Mesendoderm (in vitro differentiated cells): ENCODE data around the gene CHMP4B.

ENCODE experiments used
- DNase-seq: peaks from one replicate; pipeline ENCODE4 v3.0.0; 2013
- H2AK5ac ChIP-seq: 2 replicates; pipeline ENCODE4 v1.6.1; 2013; ENCODE audit warnings: low read length, inconsistent platforms
- H2BK120ac ChIP-seq: 2 replicates; pipeline ENCODE4 v1.6.1; 2013; ENCODE audit warnings: low read depth, mild to moderate bottlenecking, low read length, moderate library complexity, mixed read lengths
- H2BK15ac ChIP-seq: replicated peaks from 2 replicates; pipeline ENCODE4 v1.6.1; 2013; ENCODE audit warnings: low read depth, mild to moderate bottlenecking, moderate library complexity
- H2BK5ac ChIP-seq: 2 replicates; pipeline ENCODE4 v1.6.1; 2013; ENCODE audit warnings: low read length, inconsistent platforms
- H3K18ac ChIP-seq: 2 replicates; pipeline ENCODE4 v1.6.1; 2013; ENCODE audit warnings: mild to moderate bottlenecking, low read length, mixed read lengths
- H3K23ac ChIP-seq: one replicate; pipeline ENCODE4 v1.6.1; 2013; ENCODE audit warnings: low read length
- H3K27ac ChIP-seq: 2 replicates; pipeline ENCODE4 v1.5.1; 2013; ENCODE audit warnings: low read depth, mild to moderate bottlenecking, inconsistent platforms, low read length, moderate library complexity
- H3K27me3 ChIP-seq: 2 replicates; pipeline ENCODE4 v1.6.1; 2013; ENCODE audit warnings: low read length, control low read depth, mild to moderate bottlenecking, inconsistent platforms; ENCODE audit not compliant: insufficient read depth, poor library complexity
- H3K36me3 ChIP-seq: 2 replicates; pipeline ENCODE4 v1.6.1; 2013; ENCODE audit warnings: low read length, inconsistent platforms; ENCODE audit not compliant: control insufficient read depth, insufficient read depth
- H3K4ac ChIP-seq: one replicate; pipeline ENCODE4 v1.6.1; 2013; ENCODE audit warnings: low read depth, mild to moderate bottlenecking, low read length, moderate library complexity
- H3K4me1 ChIP-seq: 2 replicates; pipeline ENCODE4 v1.6.1; 2013; ENCODE audit warnings: low read depth, low read length, inconsistent platforms; ENCODE audit not compliant: control insufficient read depth
- H3K4me2 ChIP-seq: 2 replicates; pipeline ENCODE4 v1.6.1; 2013; ENCODE audit warnings: low read length
- H3K4me3 ChIP-seq: 2 replicates; pipeline ENCODE4 v1.5.1; 2013; ENCODE audit warnings: mild to moderate bottlenecking, low read length
- H3K56ac ChIP-seq: one replicate; pipeline ENCODE4 v1.6.1; 2013; ENCODE audit warnings: low read length
- H3K79me1 ChIP-seq: 2 replicates; pipeline ENCODE4 v1.6.1; 2013; ENCODE audit warnings: low read length, inconsistent platforms
- H3K79me2 ChIP-seq: 2 replicates; pipeline ENCODE4 v1.6.1; 2013; ENCODE audit warnings: mild to moderate bottlenecking, low read length; ENCODE audit not compliant: control insufficient read depth, insufficient read depth
- H3K9ac ChIP-seq: 2 replicates; pipeline ENCODE4 v1.6.1; 2013; ENCODE audit warnings: low read length, inconsistent platforms
- H4K5ac ChIP-seq: one replicate; pipeline ENCODE4 v1.6.1; 2013; ENCODE audit warnings: low read length
- H4K8ac ChIP-seq: one replicate; pipeline ENCODE4 v1.6.1; 2013; ENCODE audit warnings: low read depth, mild to moderate bottlenecking, control low read depth, low read length, moderate library complexity
- WGBS: extraction: QIAGEN DNeasy Blood & Tissue Kit; methylation state at CpG from one replicate; pipeline ENCODE4 v1.1.7; 2013; ENCODE audit warnings: low lambda C conversion rate, missing lambda C conversion rate; ENCODE audit not compliant: insufficient coverage; ENCODE audit errors: extremely low coverage; 5-methylcytosine and 5-hydroxymethylcytosine counted together

The CHMP4B gene

GRCh38 chr20:33767777-33768138, 43.4 kb upstream of the CHMP4B start:
- Histone ChIP-seq H3K56ac (no peak overlapping the region), H3K79me2 (no peaks in the 10 kb centered on the region), H3K36me3 (no peaks in the 10 kb centered on the region), H4K5ac (no peak overlapping the region), H2BK5ac (no peak overlapping the region), H4K8ac (no peak overlapping the region), H3K9ac (no peak overlapping the region), H2BK15ac (no peak overlapping the region), H3K18ac (no peak overlapping the region), H3K4ac (no peak overlapping the region), H3K27me3 (no peaks in the 10 kb centered on the region), H3K79me1 (no peaks in the 10 kb centered on the region), H3K23ac (no peak overlapping the region), H2BK120ac (no peak overlapping the region), H3K4me2 (no peak overlapping the region), H3K4me3 (no peak overlapping the region), H2AK5ac (no peak overlapping the region), H3K4me1 (no peaks in the 10 kb centered on the region), H3K27ac (no peak overlapping the region)
- no peak for DNase-seq
- WGBS = no CpG with 5 or more reads among the region's 2 CpGs

GRCh38 chr20:33769043-33769442, 42.1 kb upstream of the CHMP4B start:
- Histone ChIP-seq H4K8ac (no peak overlapping the region), H3K4me2 (no peak overlapping the region), H3K36me3 (no peaks in the 10 kb centered on the region), H2AK5ac (no peak overlapping the region), H3K4me3 (no peak overlapping the region), H3K18ac (no peak overlapping the region), H4K5ac (no peak overlapping the region), H3K27me3 (no peaks in the 10 kb centered on the region), H3K79me2 (no peaks in the 10 kb centered on the region), H2BK5ac (no peak overlapping the region), H3K23ac (no peak overlapping the region), H3K79me1 (no peaks in the 10 kb centered on the region), H2BK15ac (no peak overlapping the region), H2BK120ac (no peak overlapping the region), H3K4ac (no peak overlapping the region), H3K27ac (no peak overlapping the region), H3K9ac (no peak overlapping the region), H3K4me1 (no peaks in the 10 kb centered on the region), H3K56ac (no peak overlapping the region)
- WGBS = no CpG with 5 or more reads among the region's 4 CpGs
- no peak for DNase-seq

GRCh38 chr20:33770005-33770404, 41.1 kb upstream of the CHMP4B start:
- WGBS = no CpG with 5 or more reads among the region's 10 CpGs
- no peak overlapping the region for H3K4me2 ChIP-seq
- no peaks in the 10 kb centered on the region for H3K79me2 ChIP-seq
- DNase-seq = no peak
- no peak overlapping the region for H3K56ac ChIP-seq
- no peak overlapping the region for H3K23ac ChIP-seq
- no peak overlapping the region for H3K4me3 ChIP-seq
- H2BK5ac ChIP-seq = no peak overlapping the region
- no peak overlapping the region for H4K8ac ChIP-seq
- H3K27ac ChIP-seq = no peak overlapping the region
- no peaks in the 10 kb centered on the region for H3K4me1 ChIP-seq
- no peaks in the 10 kb centered on the region for H3K79me1 ChIP-seq
- no peak overlapping the region for H2AK5ac ChIP-seq
- H3K18ac ChIP-seq = no peak overlapping the region
- no peak overlapping the region for H3K9ac ChIP-seq
- H2BK15ac ChIP-seq = no peak overlapping the region
- H4K5ac ChIP-seq = no peak overlapping the region
- H2BK120ac ChIP-seq = no peak overlapping the region
- no peaks in the 10 kb centered on the region for H3K36me3 ChIP-seq
- no peaks in the 10 kb centered on the region for H3K27me3 ChIP-seq
- no peak overlapping the region for H3K4ac ChIP-seq

GRCh38 chr20:33771938-33772337, 39.2 kb upstream of the CHMP4B start:
- DNase-seq = no peak
- H2BK120ac ChIP-seq = no peak overlapping the region

GRCh38 chr20:33772439-33772838, 38.7 kb upstream of the CHMP4B start:
- H2BK120ac ChIP-seq = no peak overlapping the region
- H4K8ac ChIP-seq = no peak overlapping the region
- no peak overlapping the region for H3K18ac ChIP-seq
- no peak overlapping the region for H3K4me2 ChIP-seq
- H3K36me3 ChIP-seq = no peaks in the 10 kb centered on the region
- H2BK15ac ChIP-seq = no peak overlapping the region
- no peak overlapping the region for H3K27ac ChIP-seq
- H3K79me1 ChIP-seq = no peaks in the 10 kb centered on the region
- no peak overlapping the region for H3K56ac ChIP-seq
- no peak overlapping the region for H2AK5ac ChIP-seq
- H4K5ac ChIP-seq = no peak overlapping the region
- H3K4me3 ChIP-seq = no peak overlapping the region
- H2BK5ac ChIP-seq = no peak overlapping the region
- no peaks in the 10 kb centered on the region for H3K4me1 ChIP-seq
- H3K27me3 ChIP-seq = no peaks in the 10 kb centered on the region
- DNase-seq = no peak
- WGBS = no CpG with 5 or more reads among the region's 3 CpGs
- H3K79me2 ChIP-seq = no peaks in the 10 kb centered on the region
- no peak overlapping the region for H3K9ac ChIP-seq
- no peak overlapping the region for H3K23ac ChIP-seq
- no peak overlapping the region for H3K4ac ChIP-seq

More at GRCh38 chr20:33771938-33772337, 39.2 kb upstream of the CHMP4B start:
- H3K23ac ChIP-seq = no peak overlapping the region
- no peak overlapping the region for H3K4me3 ChIP-seq
- no CpG with 5 or more reads among the region's 5 CpGs for WGBS
- H3K18ac ChIP-seq = no peak overlapping the region
- H3K4ac ChIP-seq = no peak overlapping the region
- H3K36me3 ChIP-seq = no peaks in the 10 kb centered on the region
- no peak overlapping the region for H3K56ac ChIP-seq
- no peak overlapping the region for H3K9ac ChIP-seq
- H3K4me2 ChIP-seq = no peak overlapping the region
- H3K79me2 ChIP-seq = no peaks in the 10 kb centered on the region
- H3K27me3 ChIP-seq = no peaks in the 10 kb centered on the region
- no peak overlapping the region for H2AK5ac ChIP-seq
- H3K4me1 ChIP-seq = no peaks in the 10 kb centered on the region
- no peaks in the 10 kb centered on the region for H3K79me1 ChIP-seq
- H2BK15ac ChIP-seq = no peak overlapping the region
- H4K8ac ChIP-seq = no peak overlapping the region
- H3K27ac ChIP-seq = no peak overlapping the region
- no peak overlapping the region for H4K5ac ChIP-seq
- H2BK5ac ChIP-seq = no peak overlapping the region

GRCh38 chr20:33773412-33774089, 37.6 kb upstream of the CHMP4B start:
- no peak overlapping the region for H4K5ac ChIP-seq
- no peak overlapping the region for H3K4ac ChIP-seq
- H2AK5ac ChIP-seq = no peak overlapping the region
- no peak overlapping the region for H3K4me3 ChIP-seq
- H2BK15ac ChIP-seq = no peak overlapping the region
- no peak overlapping the region for H3K23ac ChIP-seq
- H2BK5ac ChIP-seq = no peak overlapping the region
- no peak overlapping the region for H2BK120ac ChIP-seq
- no peak for DNase-seq
- H3K27ac ChIP-seq = no peak overlapping the region
- no peak overlapping the region for H4K8ac ChIP-seq
- no peaks in the 10 kb centered on the region for H3K79me2 ChIP-seq
- no peaks in the 10 kb centered on the region for H3K4me1 ChIP-seq
- no peaks in the 10 kb centered on the region for H3K27me3 ChIP-seq
- H3K36me3 ChIP-seq = no peaks in the 10 kb centered on the region
- no peak overlapping the region for H3K18ac ChIP-seq
- no peak overlapping the region for H3K9ac ChIP-seq
- H3K4me2 ChIP-seq = no peak overlapping the region
- H3K79me1 ChIP-seq = no peaks in the 10 kb centered on the region
- WGBS = no CpG with 5 or more reads among the region's 2 CpGs
- no peak overlapping the region for H3K56ac ChIP-seq
